PFSK-1 (cell line): ENCODE results near the gene DNAJC5. TPM values are rescaled to one million over a fixed set of nuclear protein-coding genes. Genes with fewer than 3 reads are reported as not detected.

Experiments
- FOXP2 ChIP-seq: optimal IDR thresholded peaks from 2 replicates; pipeline ENCODE3; 2011; ENCODE audit warnings: borderline replicate concordance, control low read depth, inconsistent platforms; ENCODE audit not compliant: insufficient read depth; ENCODE audit errors: extremely low read length, extremely low read depth
- POLR2AphosphoS5 ChIP-seq: IDR thresholded peaks from 2 replicates; pipeline ENCODE4 v1.6.1; 2012; ENCODE audit warnings: low read depth, mild to moderate bottlenecking, control low read depth, low read length, moderate library complexity
- SIN3A ChIP-seq: IDR thresholded peaks from 2 replicates; pipeline ENCODE4 v1.6.1; 2012; ENCODE audit warnings: mild to moderate bottlenecking, low read length, moderate library complexity, borderline replicate concordance; ENCODE audit not compliant: insufficient read depth
- TAF1 ChIP-seq: IDR thresholded peaks from 2 replicates; pipeline ENCODE4 v1.6.1; 2012; ENCODE audit warnings: low read length, control low read depth, borderline replicate concordance; ENCODE audit not compliant: insufficient read depth
- polyA plus RNA-seq: library from polyadenylated mRNA; unstranded; fragments of >200 nt; gene quantifications from one replicate; pipeline ENCODE4 v1.2.1, GENCODE V29; 2012; ENCODE audit warnings: low read depth, missing spikeins; ENCODE audit not compliant: insufficient read length
- TF ChIP-seq, protein P1 (sequence below), 2 experiments: IDR thresholded peaks; 2 replicates each; pipeline versions ENCODE4 v1.6.1 to v1.8.0; 2011 to 2012; ENCODE audit warnings: low read depth in 2 of 2, low read length in 2 of 2, control low read depth in 1 of 2, inconsistent platforms in 1 of 2, mild to moderate bottlenecking in 1 of 2, moderate library complexity in 1 of 2; ENCODE audit not compliant: insufficient read depth in 1 of 2

Gene DNAJC5, protein sequence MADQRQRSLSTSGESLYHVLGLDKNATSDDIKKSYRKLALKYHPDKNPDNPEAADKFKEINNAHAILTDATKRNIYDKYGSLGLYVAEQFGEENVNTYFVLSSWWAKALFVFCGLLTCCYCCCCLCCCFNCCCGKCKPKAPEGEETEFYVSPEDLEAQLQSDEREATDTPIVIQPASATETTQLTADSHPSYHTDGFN
- polyA plus RNA-seq: 43.4 TPM

DNA sequence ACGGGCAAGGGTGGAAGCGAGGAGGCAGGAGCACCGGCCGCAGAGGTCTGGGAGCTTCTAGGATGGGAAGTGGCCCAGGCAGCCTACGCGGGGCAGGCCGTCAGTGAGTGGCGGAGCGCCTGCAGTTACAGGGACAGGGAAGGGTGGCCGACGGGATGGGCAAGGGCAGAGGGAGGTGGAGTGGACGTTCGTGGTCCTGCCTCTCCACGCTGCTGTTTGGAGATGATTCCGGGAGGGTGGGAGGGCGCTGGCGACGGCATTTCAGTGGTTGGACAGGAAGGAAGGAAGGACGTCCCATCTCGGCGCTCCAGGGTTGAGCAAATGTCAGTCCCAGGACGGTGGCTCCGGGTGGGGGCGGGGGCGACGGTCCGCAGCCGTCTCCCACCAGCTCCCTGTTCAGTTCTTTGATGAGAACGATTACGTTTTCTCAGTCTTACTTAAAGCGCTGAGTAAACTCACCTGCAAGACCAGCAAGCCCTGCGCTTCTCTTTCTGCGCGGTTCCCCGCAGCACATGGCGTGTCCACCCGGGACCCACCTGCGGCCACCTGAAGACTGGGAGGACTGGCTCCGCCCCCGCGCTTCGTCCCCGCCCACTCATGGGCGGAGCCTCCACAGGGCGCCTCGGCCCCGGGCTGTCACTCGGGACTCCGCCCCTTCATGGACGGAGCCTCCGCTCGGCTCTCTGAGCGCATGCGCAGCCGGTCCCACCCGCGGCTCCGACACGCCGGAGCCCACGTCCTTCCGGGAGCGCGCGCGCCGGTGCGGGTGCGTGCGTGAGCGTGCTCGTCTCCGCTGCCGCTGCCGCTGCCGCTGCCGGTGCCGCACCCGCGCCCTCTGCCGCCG lies at the start of gene DNAJC5:
Gene DNAJC5, plus strand, starts transcription at position 769 of the 844 bp plus-strand sequence. CDS start 33,220 bp downstream, outside the sequence.
- TF ChIP-seq FOXP2: peak; percentile 4
- TF ChIP-seq, protein P1, sequence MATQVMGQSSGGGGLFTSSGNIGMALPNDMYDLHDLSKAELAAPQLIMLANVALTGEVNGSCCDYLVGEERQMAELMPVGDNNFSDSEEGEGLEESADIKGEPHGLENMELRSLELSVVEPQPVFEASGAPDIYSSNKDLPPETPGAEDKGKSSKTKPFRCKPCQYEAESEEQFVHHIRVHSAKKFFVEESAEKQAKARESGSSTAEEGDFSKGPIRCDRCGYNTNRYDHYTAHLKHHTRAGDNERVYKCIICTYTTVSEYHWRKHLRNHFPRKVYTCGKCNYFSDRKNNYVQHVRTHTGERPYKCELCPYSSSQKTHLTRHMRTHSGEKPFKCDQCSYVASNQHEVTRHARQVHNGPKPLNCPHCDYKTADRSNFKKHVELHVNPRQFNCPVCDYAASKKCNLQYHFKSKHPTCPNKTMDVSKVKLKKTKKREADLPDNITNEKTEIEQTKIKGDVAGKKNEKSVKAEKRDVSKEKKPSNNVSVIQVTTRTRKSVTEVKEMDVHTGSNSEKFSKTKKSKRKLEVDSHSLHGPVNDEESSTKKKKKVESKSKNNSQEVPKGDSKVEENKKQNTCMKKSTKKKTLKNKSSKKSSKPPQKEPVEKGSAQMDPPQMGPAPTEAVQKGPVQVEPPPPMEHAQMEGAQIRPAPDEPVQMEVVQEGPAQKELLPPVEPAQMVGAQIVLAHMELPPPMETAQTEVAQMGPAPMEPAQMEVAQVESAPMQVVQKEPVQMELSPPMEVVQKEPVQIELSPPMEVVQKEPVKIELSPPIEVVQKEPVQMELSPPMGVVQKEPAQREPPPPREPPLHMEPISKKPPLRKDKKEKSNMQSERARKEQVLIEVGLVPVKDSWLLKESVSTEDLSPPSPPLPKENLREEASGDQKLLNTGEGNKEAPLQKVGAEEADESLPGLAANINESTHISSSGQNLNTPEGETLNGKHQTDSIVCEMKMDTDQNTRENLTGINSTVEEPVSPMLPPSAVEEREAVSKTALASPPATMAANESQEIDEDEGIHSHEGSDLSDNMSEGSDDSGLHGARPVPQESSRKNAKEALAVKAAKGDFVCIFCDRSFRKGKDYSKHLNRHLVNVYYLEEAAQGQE (IDR thresholded peaks at IDR 0.05; ENCODE audit: insufficient read depth in 1 of 2, low read depth in 2 of 2, low read length in 2 of 2): no peak
- TF ChIP-seq POLR2AphosphoS5: peak; percentile 76; the same call in 1 of the 2 replicates
- no peak; the same call in 1 of the 2 replicates for TF ChIP-seq SIN3A

DNA sequence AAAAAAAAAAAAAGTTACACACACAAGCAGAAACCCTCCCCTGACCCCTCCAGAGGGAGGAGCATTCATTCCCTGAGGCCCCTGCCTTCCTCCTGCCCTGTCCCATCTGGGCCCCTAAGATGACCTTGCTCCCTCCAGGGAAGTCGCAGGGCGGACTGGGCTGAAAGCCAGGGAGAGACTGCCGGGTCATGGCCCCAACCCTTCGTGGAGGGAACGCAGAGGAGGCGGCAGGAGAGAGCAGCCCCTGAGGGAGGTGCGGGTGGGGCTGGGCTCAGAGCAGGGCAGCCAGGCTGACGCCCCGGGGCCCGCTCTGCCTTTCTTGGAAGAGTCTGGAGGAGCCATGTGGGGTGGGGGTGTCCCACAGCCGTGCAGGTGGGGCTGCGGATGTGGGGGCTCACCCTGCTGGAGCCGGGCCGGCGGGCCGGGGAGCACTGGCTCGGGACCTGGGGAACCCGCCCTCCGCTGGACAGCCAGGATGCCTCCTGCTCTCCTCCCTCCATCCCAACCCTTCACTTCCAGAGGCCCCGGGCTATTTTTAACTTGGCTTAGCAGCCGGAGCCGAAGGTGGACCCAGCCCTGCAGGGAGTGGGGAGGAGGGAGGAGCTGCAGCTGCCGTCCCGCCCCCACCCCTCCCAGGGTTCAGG lies 48.7 kb upstream of the DNAJC5 start:
- TF ChIP-seq SIN3A: no peak
- TF ChIP-seq, protein P1 (IDR thresholded peaks at IDR 0.05; ENCODE audit: insufficient read depth in 1 of 2, low read depth in 2 of 2, low read length in 2 of 2): peak in 1 of 2 experiments; percentile 45; a peak in 1 of 4 replicates
- no peak for TF ChIP-seq FOXP2
- TF ChIP-seq POLR2AphosphoS5: peak; percentile 15; the same call in 1 of the 2 replicates
- no peak for TF ChIP-seq TAF1

DNA sequence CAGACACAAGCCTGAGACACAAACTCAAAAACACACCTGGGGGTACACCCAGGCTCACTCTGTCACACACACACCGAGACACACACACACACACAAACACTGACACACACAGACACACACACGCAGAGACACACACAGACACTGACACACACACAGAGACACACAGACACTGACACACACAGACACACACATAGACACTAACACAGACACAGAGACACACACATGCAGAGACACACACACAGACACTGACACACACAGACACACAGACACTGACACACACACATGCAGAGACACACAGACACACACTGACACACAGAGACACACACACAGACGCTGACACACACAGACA lies 48.1 kb upstream of the DNAJC5 start:
- no peak for TF ChIP-seq FOXP2
- no peak; the same call in 1 of the 2 replicates for TF ChIP-seq POLR2AphosphoS5
- TF ChIP-seq, protein P1 (IDR thresholded peaks at IDR 0.05; ENCODE audit: insufficient read depth in 1 of 2, low read depth in 2 of 2, low read length in 2 of 2): no peak
- no peak for TF ChIP-seq TAF1
- TF ChIP-seq SIN3A: no peak

- TF ChIP-seq TAF1 (no peak), FOXP2 (no peak)
- TF ChIP-seq, protein P1 (IDR thresholded peaks at IDR 0.05; ENCODE audit: insufficient read depth in 1 of 2, low read depth in 2 of 2, low read length in 2 of 2): no peak; a peak in 1 of 4 replicates
These were observed 47.5 kb upstream of the DNAJC5 start for GRCh38 chr20:63847237-63848002.
